Pancreas (tissue), 10 donors: Measurements from ENCODE around the gene EIF3B. TPM values are rescaled to one million over a fixed set of nuclear protein-coding genes. Genes with fewer than 3 reads are reported as not detected.

Source experiments
- ATAC-seq, 4 donors: fragments of 200-7000 bp; cut with Tn5 transposase; one replicate each; pipeline versions ENCODE4 v1.8.0 to v1.9.1; 2020; ENCODE audit warnings: mild to moderate bottlenecking in 4 of 4, moderate library complexity in 4 of 4
- DNase-seq, 6 donors: peaks; one replicate each; pipeline ENCODE4 v3.0.0-alpha.2; 2020
- FAIRE-seq: peaks from 2 replicates; lab custom pipeline; 2012; peaks lifted over from hg19 to GRCh38; lab: Jason Lieb, UNC
- H3K27ac ChIP-seq, 4 donors: fragments of 200-600 bp; sonication (generic); 1 replicate in 3 of 4; 2 replicates in 1 of 4; pipeline versions ENCODE4 v1.5.0 to v1.8.0; 2020
- H3K27me3 ChIP-seq, 4 donors: fragments of 200-600 bp; one replicate each; pipeline ENCODE4 v1.8.0; 2021
- H3K36me3 ChIP-seq, 3 donors: fragments of 200-600 bp; sonication (generic) in 1 of 3; one replicate each; pipeline versions ENCODE4 v1.5.0 to v1.8.0; 2020 to 2021
- H3K4me1 ChIP-seq, 3 donors: fragments of 200-600 bp; one replicate each; pipeline ENCODE4 v1.8.0; 2021
- H3K4me3 ChIP-seq, 4 donors: fragments of 200-600 bp; sonication (generic) in 2 of 4; one replicate each; pipeline versions ENCODE4 v1.5.0 to v1.8.0; 2020 to 2021
- H3K9me3 ChIP-seq, 4 donors: fragments of 200-600 bp; one replicate each; pipeline ENCODE4 v1.8.0; 2021
- CTCF ChIP-seq, 4 donors: fragments of 200-600 bp; sonication (generic) in 3 of 4; IDR thresholded peaks; one replicate each; pipeline versions ENCODE4 v1.5.0 to v1.8.0; 2021; ENCODE audit warnings: antibody characterized with exemption in 4 of 4
- WGBS, 2 donors: extraction: QIAGEN DNeasy Blood & Tissue Kit; methylation state at CpG; one replicate each; pipeline ENCODE4 v1.1.7; 2013; 5-methylcytosine and 5-hydroxymethylcytosine counted together
- intact Hi-C, 3 donors: fragments of 100-400 bp; cut with DNase I; formaldehyde crosslinking; loops; one replicate each; pipeline versions ENCODE4 v1.11.1 to v1.14.2; 2022
- polyA plus RNA-seq, 2 donors: library from polyadenylated mRNA; stranded (reverse); fragments of 200-250 nt; gene quantifications; one replicate each; pipeline ENCODE4 v1.2.3, GENCODE V29; 2013
- total RNA-seq, 6 donors: library from RNA; stranded (reverse); fragmentation: NEBNext Ultra II Directional in 4 of 6; extraction: Animal tissue kit (Norgen Biotek cat#: 25700) in 4 of 6; gene quantifications; one replicate each; pipeline versions ENCODE4 v1.2.1 to v1.2.4, GENCODE V29; 2021 to 2023
- donor health status: healthy with polysubstance abuse.
- donor health status: DM: no; HTN: no; CAD: no; lungs with moderate emphysema.
- donor health status: DM: no; HTN: no; CAD: no.
- donor health status: control.
- donor health status: control.
- donor health status: Bipolar disorder and iron deficiency.
- donor health status: DM: yes; HTN: yes; CAD: no.
- donor health status: DM: no; HTN: no; CAD: no.
- donor health status: DM: no; HTN: no; CAD: no.
- donor health status: DM: yes; HTN: yes; CAD: no.

Gene EIF3B
- total and polyA plus RNA-seq, 8 donors, result 61.1 to 106 (median 78.3) TPM

GRCh38 chr7:2379821-2380450 lies 25.3 kb downstream of the EIF3B start:
- H3K27me3 ChIP-seq, result no peaks in the 10 kb centered on the region
- H3K4me1 ChIP-seq, result peaks cover 0 to 21% (median 10%) of the 10 kb centered on the region in 3 donors
- TF ChIP-seq CTCF (IDR thresholded peaks at IDR 0.05), result no peak
- intact Hi-C loops, result no loop called here
- H3K4me3 ChIP-seq, result no peak overlapping the region
- WGBS, 2 donors, result 93 to 95% methylated on average over 34 of the region's 34 CpGs
- peaks cover 0 to 58% (median 32%) of the 10 kb centered on the region in 3 donors for H3K36me3 ChIP-seq
- ATAC-seq, result no peak
- no peak for FAIRE-seq
- peak in 1 of 6 donors; percentile 75 for DNase-seq
- H3K9me3 ChIP-seq, result no peaks in the 10 kb centered on the region
- H3K27ac ChIP-seq, result no peak overlapping the region

GRCh38 chr7:2380461-2380860 lies 25.8 kb downstream of the EIF3B start:
- H3K36me3 ChIP-seq, result peaks cover 0 to 53% (median 27%) of the 10 kb centered on the region in 3 donors
- no peak for ATAC-seq
- no peak for TF ChIP-seq CTCF (IDR thresholded peaks at IDR 0.05)
- no peak for FAIRE-seq
- H3K4me1 ChIP-seq, result peaks cover 0 to 16% (median 10%) of the 10 kb centered on the region in 3 donors
- intact Hi-C loops, result no loop called here
- no peaks in the 10 kb centered on the region for H3K9me3 ChIP-seq
- DNase-seq, result peak in 1 of 6 donors; percentile 57
- WGBS, 2 donors, result 89 to 90% methylated on average over 23 of the region's 23 CpGs
- no peaks in the 10 kb centered on the region for H3K27me3 ChIP-seq
- H3K27ac ChIP-seq, result no peak overlapping the region
- H3K4me3 ChIP-seq, result no peak overlapping the region

- peak in 1 of 6 donors; percentile 10 for DNase-seq
- H3K36me3 ChIP-seq, result peaks cover 0 to 45% (median 22%) of the 10 kb centered on the region in 3 donors
- no peak overlapping the region for H3K27ac ChIP-seq
- H3K27me3 ChIP-seq, result no peaks in the 10 kb centered on the region
- no peaks in the 10 kb centered on the region for H3K9me3 ChIP-seq
- TF ChIP-seq CTCF (IDR thresholded peaks at IDR 0.05), result no peak
- no peak overlapping the region for H3K4me3 ChIP-seq
- H3K4me1 ChIP-seq, result peaks cover 0 to 8% (median 2%) of the 10 kb centered on the region in 3 donors
- no peak for FAIRE-seq
- ATAC-seq, result no peak
- intact Hi-C loops, result no loop called here
- WGBS, 2 donors, result 46 to 49% methylated on average over 5 of the region's 5 CpGs
Measured at GRCh38 chr7:2381227-2381626, 26.6 kb downstream of the EIF3B start.

- Histone ChIP-seq H3K9me3 (no peaks in the 10 kb centered on the region), H3K27ac (no peak overlapping the region), H3K4me1 (peaks cover 0 to 2% (median 0%) of the 10 kb centered on the region in 3 donors), H3K4me3 (no peak overlapping the region), H3K36me3 (peaks cover 0 to 37% (median 19%) of the 10 kb centered on the region in 3 donors), H3K27me3 (no peaks in the 10 kb centered on the region)
- TF ChIP-seq CTCF (IDR thresholded peaks at IDR 0.05), result no peak
- WGBS, 2 donors, result 92 to 93% methylated on average over 21 of the region's 21 CpGs
- DNase-seq, result peak in 1 of 6 donors; percentile 65
- intact Hi-C loops, result no loop called here
- ATAC-seq, result no peak
- FAIRE-seq, result no peak
Measured at GRCh38 chr7:2381881-2382509, 27.4 kb downstream of the EIF3B start.
